ENCODE results near the gene SLC29A2.

DNA sequence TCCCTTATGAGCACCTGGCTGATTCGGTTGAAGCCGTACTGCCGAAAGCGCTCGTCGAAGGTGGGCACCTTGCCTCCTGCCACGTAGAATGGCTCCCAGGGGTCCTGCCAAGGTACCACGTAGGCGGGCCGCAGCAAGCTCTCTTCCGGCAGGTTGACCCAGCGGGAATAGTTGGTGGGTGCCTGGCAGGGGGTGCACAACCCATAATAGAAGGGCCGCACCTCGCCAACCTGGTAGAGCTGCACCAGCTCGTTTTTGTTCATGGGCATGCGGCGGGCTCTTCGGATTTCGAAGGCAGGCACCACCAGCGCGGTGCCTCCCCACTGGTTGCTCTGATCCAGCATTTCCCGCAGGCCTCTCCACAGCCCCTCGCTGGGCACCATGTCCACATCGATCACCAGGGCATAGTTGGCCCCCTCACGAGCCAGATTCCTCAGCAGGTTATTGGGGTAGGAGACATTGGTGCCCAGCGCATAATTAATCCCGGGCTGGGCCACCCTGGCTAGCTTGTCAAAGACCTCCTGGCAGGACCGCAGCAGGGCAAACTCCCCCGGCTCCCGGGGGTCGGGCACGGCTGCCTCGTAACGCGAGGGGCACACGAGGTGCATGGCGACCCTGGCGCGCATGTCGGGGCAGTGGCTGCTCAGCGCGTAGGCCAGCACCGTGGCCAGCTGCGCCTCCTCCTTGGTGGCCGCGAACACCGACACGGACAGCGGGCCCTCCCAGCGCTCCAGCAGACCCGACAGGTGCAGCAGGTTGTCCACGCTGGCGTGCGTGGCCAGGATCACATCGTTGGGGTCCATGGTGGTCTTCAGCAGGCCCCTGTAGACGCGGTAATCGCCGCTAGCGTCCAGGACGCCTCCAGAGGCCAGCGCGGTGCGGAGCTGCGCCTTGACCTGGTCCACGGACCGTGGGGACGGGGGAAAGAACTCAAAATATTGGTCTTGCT lies 24.8 kb downstream of the SLC29A2 start:
- TF ChIP-seq, protein P1, sequence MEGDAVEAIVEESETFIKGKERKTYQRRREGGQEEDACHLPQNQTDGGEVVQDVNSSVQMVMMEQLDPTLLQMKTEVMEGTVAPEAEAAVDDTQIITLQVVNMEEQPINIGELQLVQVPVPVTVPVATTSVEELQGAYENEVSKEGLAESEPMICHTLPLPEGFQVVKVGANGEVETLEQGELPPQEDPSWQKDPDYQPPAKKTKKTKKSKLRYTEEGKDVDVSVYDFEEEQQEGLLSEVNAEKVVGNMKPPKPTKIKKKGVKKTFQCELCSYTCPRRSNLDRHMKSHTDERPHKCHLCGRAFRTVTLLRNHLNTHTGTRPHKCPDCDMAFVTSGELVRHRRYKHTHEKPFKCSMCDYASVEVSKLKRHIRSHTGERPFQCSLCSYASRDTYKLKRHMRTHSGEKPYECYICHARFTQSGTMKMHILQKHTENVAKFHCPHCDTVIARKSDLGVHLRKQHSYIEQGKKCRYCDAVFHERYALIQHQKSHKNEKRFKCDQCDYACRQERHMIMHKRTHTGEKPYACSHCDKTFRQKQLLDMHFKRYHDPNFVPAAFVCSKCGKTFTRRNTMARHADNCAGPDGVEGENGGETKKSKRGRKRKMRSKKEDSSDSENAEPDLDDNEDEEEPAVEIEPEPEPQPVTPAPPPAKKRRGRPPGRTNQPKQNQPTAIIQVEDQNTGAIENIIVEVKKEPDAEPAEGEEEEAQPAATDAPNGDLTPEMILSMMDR (IDR thresholded peaks at IDR 0.05; ENCODE audit: extremely low read depth in 1 of 2, insufficient read depth in 1 of 2, low read depth in 1 of 2, low read length in 2 of 2): no peak
- TF ChIP-seq, protein P2, sequence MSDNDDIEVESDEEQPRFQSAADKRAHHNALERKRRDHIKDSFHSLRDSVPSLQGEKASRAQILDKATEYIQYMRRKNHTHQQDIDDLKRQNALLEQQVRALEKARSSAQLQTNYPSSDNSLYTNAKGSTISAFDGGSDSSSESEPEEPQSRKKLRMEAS (IDR thresholded peaks at IDR 0.05; ENCODE audit: insufficient read depth, insufficient read length): no peak
- no peak for TF ChIP-seq POLR2A (IDR thresholded peaks at IDR 0.05; ENCODE audit: low read depth, low read length)
